ENCODE results near the gene RAB4B.

Gene RAB4B

GRCh38 chr19:40827386-40828247, 49.6 kb downstream of the RAB4B start (continued):
- TF ChIP-seq ZNF280D (tag by site-specific recombination; IDR thresholded peaks at IDR 0.05): peak; percentile 72; the same call in 1 of the 2 replicates
- 0 out of 2 replicates have a peak, but pooled peaks have one; percentile 62 for TF ChIP-seq ZNF239 (tag by site-specific recombination; IDR thresholded peaks at IDR 0.05)
- TF ChIP-seq, protein P1, sequence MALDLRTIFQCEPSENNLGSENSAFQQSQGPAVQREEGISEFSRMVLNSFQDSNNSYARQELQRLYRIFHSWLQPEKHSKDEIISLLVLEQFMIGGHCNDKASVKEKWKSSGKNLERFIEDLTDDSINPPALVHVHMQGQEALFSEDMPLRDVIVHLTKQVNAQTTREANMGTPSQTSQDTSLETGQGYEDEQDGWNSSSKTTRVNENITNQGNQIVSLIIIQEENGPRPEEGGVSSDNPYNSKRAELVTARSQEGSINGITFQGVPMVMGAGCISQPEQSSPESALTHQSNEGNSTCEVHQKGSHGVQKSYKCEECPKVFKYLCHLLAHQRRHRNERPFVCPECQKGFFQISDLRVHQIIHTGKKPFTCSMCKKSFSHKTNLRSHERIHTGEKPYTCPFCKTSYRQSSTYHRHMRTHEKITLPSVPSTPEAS (tag by site-specific recombination; IDR thresholded peaks at IDR 0.05): no peak
- TF ChIP-seq, protein P2, sequence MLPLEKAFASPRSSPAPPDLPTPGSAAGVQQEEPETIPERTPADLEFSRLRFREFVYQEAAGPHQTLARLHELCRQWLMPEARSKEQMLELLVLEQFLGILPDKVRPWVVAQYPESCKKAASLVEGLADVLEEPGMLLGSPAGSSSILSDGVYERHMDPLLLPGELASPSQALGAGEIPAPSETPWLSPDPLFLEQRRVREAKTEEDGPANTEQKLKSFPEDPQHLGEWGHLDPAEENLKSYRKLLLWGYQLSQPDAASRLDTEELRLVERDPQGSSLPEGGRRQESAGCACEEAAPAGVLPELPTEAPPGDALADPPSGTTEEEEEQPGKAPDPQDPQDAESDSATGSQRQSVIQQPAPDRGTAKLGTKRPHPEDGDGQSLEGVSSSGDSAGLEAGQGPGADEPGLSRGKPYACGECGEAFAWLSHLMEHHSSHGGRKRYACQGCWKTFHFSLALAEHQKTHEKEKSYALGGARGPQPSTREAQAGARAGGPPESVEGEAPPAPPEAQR (tag by site-specific recombination; IDR thresholded peaks at IDR 0.05): 0 out of 2 replicates have a peak, but pooled peaks have one; percentile 23
- TF ChIP-seq ZNF580 (tag by site-specific recombination; IDR thresholded peaks at IDR 0.05): peak; percentile 79
- TF ChIP-seq, protein P3, sequence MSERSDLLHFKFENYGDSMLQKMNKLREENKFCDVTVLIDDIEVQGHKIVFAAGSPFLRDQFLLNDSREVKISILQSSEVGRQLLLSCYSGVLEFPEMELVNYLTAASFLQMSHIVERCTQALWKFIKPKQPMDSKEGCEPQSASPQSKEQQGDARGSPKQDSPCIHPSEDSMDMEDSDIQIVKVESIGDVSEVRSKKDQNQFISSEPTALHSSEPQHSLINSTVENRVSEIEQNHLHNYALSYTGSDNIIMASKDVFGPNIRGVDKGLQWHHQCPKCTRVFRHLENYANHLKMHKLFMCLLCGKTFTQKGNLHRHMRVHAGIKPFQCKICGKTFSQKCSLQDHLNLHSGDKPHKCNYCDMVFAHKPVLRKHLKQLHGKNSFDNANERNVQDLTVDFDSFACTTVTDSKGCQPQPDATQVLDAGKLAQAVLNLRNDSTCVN (tag by site-specific recombination; optimal IDR thresholded peaks at IDR 0.05): peak; percentile 1
- 0 out of 2 replicates have a peak, but pooled peaks have one; percentile 17 for TF ChIP-seq ZNF629 (tag by site-specific recombination; IDR thresholded peaks at IDR 0.05)
- no peak for TF ChIP-seq HOXC10 (CRISPR knock-in tag; IDR thresholded peaks at IDR 0.05)
- TF ChIP-seq TCF7L2 (IDR thresholded peaks at IDR 0.05; ENCODE audit: borderline replicate concordance, low read depth, low read length): no peak

DNA sequence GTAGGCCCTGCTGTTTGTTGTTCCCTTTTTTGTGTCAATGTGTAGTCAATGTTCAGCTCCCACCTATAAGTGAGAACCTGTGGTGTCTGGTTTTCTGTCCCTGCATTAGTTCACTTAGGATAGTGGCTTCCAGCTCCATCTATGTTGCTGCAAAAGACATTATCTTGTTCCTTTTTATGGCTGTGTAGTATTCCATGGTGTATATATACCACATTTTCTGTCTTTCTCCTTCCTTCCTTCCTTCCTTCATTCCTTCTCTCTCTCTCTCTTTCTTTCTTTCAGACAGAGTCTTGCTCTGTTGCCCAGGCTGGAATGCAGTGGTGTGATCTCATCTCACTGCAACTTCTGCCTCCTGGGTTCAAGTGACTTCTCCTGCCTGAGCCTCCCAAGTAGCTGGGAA, 51.2 kb downstream of the RAB4B start:
- ChIA-PET CTCF (interaction anchor here (0.7 to 2.3 kb wide), 3 partner anchors 10 to 145 kb away, joined by 3 to 11 read pairs (median 4); partner anchors contain the start of gene ACTMAP), POLR2A (no interaction called here)
- Histone ChIP-seq H3K9me3 (ENCODE audit: control insufficient read depth, insufficient read depth, low read depth, low read length) (no peaks in the 10 kb centered on the region), H3K4me3 (ENCODE audit: low read depth, low read length) (no peak overlapping the region), H3K4me1 (ENCODE audit: control insufficient read depth, insufficient read depth, low read length) (peaks cover 25% of the 10 kb centered on the region), H3K27ac (ENCODE audit: extremely low read depth, low read depth, low read length) (no peak overlapping the region), H3K36me3 (ENCODE audit: control insufficient read depth in 2 of 2, insufficient read depth in 1 of 2, low read length in 2 of 2) (peaks cover 9 to 14% of the 10 kb centered on the region in 2 experiments; a peak in 2 of 3 replicates)
- TF ChIP-seq ZNF549 (tag by site-specific recombination; IDR thresholded peaks at IDR 0.05) (no peak), PBX3 (CRISPR knock-in tag; IDR thresholded peaks at IDR 0.05) (no peak), ZNF138 (tag by site-specific recombination; IDR thresholded peaks at IDR 0.05; ENCODE audit: borderline replicate concordance) (no peak), ZFP37 (tag by site-specific recombination; IDR thresholded peaks at IDR 0.05) (no peak), SCRT1 (tag by site-specific recombination; IDR thresholded peaks at IDR 0.05; ENCODE audit: borderline replicate concordance) (peak; percentile 25; the same call in 1 of the 2 replicates), FEZF1 (tag by site-specific recombination; IDR thresholded peaks at IDR 0.05) (no peak), ZNF155 (tag by site-specific recombination; IDR thresholded peaks at IDR 0.05) (no peak), ZNF121 (tag by site-specific recombination; IDR thresholded peaks at IDR 0.05) (peak; percentile 57), ZBTB8A (tag by site-specific recombination; IDR thresholded peaks at IDR 0.05) (no peak), ZNF423 (tag by site-specific recombination; IDR thresholded peaks at IDR 0.05) (no peak), ZEB2 (tag by site-specific recombination; IDR thresholded peaks at IDR 0.05) (no peak), ZNF585B (tag by site-specific recombination; IDR thresholded peaks at IDR 0.05) (no peak), ZNF544 (tag by site-specific recombination; IDR thresholded peaks at IDR 0.05) (no peak)
- TF ChIP-seq, protein P4, sequence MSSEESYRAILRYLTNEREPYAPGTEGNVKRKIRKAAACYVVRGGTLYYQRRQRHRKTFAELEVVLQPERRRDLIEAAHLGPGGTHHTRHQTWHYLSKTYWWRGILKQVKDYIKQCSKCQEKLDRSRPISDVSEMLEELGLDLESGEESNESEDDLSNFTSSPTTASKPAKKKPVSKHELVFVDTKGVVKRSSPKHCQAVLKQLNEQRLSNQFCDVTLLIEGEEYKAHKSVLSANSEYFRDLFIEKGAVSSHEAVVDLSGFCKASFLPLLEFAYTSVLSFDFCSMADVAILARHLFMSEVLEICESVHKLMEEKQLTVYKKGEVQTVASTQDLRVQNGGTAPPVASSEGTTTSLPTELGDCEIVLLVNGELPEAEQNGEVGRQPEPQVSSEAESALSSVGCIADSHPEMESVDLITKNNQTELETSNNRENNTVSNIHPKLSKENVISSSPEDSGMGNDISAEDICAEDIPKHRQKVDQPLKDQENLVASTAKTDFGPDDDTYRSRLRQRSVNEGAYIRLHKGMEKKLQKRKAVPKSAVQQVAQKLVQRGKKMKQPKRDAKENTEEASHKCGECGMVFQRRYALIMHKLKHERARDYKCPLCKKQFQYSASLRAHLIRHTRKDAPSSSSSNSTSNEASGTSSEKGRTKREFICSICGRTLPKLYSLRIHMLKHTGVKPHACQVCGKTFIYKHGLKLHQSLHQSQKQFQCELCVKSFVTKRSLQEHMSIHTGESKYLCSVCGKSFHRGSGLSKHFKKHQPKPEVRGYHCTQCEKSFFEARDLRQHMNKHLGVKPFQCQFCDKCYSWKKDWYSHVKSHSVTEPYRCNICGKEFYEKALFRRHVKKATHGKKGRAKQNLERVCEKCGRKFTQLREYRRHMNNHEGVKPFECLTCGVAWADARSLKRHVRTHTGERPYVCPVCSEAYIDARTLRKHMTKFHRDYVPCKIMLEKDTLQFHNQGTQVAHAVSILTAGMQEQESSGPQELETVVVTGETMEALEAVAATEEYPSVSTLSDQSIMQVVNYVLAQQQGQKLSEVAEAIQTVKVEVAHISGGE (tag by site-specific recombination; conservative IDR thresholded peaks at IDR 0.05; ENCODE audit: low read depth): no peak
